HG02885 (cell line): ENCODE results near the gene RANBP17.

Source experiments
- ATAC-seq: cut with Tn5 transposase; IDR thresholded peaks from one replicate; pipeline ENCODE4 v1.9.1; 2021; ENCODE audit warnings: mild to moderate bottlenecking; ENCODE audit not compliant: unreplicated experiment, poor library complexity

The RANBP17 gene

GRCh38 chr5:171067540-171068130 is 205.8 kb downstream of the RANBP17 start:
- no peak for ATAC-seq

DNA sequence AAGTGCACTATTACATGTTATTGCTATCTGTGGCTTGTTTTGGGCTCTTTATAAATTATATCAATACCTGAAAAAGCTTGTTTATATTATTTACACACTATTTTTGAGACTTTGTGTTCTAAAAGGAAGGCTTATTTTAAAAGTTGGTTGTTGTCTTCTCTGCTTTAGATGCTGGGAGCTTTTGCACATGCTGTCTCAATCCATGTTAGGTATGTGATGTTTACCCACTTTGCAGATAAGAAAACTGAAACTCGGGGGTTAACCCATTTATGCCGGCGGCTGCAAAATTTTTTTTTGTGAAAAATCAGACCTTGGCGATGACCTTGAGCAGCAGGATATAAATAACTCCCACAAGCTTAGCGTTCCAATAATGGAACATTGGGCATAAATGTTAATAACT is 212.9 kb downstream of the RANBP17 start:
- no peak for ATAC-seq

- no peak for ATAC-seq
Observed at GRCh38 chr5:171080186-171080938, 218.5 kb downstream of the RANBP17 start.

DNA sequence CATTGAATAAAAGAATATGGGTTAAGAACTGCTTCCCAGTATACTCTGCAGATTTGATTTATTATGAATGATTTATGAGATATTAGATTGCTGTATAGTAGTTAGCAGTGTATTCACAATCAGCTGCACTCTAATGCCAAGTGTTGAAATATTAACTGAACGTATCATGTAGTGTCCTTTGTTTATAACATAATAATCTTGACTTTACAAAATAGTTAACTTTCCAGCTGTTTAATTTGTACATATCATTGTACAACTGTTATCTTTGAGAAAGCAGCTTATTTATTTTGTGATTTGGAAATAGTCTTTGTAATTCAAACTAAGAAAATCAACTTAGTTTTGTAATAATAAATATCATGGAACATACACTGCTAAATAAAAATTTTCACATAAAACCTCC is 219.5 kb downstream of the RANBP17 start:
- ATAC-seq: no peak

GRCh38 chr5:171092194-171092593 is 230.4 kb downstream of the RANBP17 start:
- no peak for ATAC-seq

GRCh38 chr5:171093598-171093997 is 231.8 kb downstream of the RANBP17 start:
- ATAC-seq: no peak

GRCh38 chr5:171094356-171094755 is 232.5 kb downstream of the RANBP17 start:
- no peak for ATAC-seq

- ATAC-seq: no peak
Observed at GRCh38 chr5:171102877-171103610, 241.2 kb downstream of the RANBP17 start.

- no peak for ATAC-seq
Observed at GRCh38 chr5:171107669-171108068, 245.9 kb downstream of the RANBP17 start.

DNA sequence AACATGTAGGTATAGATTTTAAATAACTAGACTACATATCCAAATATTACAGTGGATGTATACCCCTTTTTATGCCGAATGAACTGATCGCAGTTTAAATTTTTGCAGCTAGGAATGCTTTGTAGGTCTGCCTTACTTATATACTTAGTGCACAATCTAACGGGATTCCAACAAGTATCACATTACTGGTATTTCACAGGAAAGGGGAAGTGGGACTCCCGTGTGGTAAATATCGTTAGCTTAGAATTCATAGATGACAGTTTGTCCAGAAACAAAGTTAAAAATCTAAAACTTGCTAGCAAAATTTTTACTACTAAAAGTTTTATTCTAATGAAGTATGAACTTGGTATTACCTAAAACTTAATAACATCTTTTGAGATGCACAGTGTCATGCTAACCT is 253.7 kb downstream of the RANBP17 start:
- no peak for ATAC-seq

DNA sequence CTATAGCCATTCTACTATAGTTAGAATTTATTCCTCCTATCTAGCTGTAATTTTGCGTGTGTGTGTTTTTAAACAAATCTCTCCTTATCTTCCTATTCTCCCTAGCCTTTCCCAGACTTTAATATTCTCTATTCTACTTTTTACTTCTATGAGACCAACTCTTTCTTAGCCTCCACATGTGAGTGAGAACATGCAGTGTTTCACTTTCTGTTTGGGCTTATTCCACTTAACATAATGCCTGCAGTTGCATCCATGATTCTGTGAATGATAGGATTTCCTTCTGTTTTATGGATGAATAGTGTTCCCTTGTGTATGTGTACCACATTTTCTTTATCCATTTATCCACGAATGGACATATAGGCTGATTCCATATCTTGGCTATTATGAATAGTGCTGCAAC is 254.9 kb downstream of the RANBP17 start:
- ATAC-seq: no peak

GRCh38 chr5:171120986-171121622 is 259.3 kb downstream of the RANBP17 start:
- no peak for ATAC-seq

DNA sequence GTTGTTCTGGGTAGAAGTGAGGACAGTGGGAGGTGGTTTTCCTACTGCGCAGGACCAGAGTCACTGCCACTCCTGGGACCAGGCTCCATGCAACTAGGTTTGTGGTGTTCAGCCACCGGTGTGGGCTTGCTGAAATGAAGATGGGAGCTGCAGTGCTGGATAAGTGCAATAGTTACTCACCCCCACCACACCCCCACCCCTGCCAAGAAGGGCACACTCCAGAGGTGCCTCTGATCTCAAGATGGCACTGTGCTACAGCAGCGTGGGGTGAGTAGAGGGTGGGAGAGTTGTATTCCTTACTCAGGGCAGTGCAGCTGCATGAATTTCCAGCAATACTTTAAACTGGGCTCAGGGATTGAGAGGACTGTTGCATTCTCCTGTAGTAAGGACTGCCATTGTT is 259.8 kb downstream of the RANBP17 start:
- ATAC-seq: no peak

- ATAC-seq: no peak
Observed at GRCh38 chr5:171122372-171122771, 260.6 kb downstream of the RANBP17 start.

DNA sequence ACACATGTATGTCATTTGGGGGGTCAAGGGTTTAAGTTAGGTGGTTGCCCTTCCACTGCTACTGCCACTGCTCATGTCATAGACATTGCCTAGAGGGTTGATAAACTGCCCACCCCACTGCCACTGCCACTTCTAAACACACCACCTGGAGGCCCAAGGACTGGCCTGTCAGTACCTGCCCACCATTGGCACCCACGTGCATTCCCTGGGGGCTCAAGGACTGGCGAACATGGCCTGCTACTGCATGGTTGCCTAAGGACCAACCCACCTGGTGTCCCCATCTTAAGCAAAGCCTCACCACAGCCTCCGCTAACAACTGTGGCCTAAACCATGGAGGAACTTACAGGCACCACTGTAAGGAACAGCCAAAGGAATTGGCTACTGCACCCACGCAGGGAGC is 261.6 kb downstream of the RANBP17 start:
- no peak for ATAC-seq

DNA sequence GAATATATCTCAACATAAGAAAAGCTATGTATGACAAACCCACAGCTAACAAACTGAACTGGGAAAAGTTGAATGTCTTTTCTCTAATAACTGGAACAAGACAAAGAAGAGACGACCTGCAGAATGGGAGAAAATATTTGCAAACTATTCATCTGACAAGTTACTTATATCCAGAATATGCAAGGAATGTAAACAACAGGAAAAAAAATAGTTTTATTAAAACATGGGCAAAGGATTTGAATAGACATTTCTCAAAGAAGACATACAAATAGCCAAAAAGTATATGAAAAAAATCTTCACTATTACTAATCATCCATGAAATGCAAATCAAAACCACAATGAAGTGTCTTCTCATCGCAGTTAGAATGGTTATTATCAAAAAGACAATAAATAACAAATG is 265.5 kb downstream of the RANBP17 start:
- ATAC-seq: no peak

DNA sequence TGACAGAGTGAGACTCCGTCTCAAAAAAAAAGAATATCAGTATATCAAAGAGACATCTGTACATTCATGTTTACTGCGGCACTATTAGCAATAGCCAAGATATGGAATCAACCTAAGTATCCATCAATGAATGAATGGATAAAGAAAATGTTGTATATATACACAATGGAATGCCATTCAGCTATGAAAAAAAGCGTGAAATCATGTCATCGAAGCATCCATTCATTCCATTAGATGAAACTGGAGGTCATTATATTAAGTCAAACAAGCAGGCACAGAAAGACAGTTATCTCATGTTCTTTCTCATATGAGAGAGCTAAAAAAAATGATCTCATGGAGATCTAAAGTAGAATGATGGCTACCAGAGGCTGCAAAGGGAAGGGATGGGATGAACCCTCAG is 266.3 kb downstream of the RANBP17 start:
- ATAC-seq: no peak

DNA sequence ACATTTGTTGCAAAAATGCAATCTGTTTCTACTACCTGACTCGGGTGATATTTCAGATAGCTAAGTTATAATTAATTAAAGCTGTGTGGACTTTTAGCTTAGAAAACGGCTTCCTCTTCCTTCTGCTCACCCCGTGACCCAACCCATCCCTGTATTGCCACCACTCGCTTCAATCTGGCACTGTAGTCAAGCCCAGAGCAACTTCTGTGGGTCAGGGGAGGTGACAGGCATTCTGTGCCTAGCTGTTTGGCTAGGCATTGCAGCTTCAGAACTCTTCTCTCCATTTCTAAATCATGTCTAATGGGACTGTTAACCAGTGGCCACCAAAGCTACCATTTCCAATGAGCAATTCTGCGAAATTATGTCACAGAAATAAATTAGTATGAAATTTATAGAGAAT is 267.5 kb downstream of the RANBP17 start:
- ATAC-seq: no peak

- no peak for ATAC-seq
Observed at GRCh38 chr5:171131497-171131896, 269.7 kb downstream of the RANBP17 start.

- no peak for ATAC-seq
Observed at GRCh38 chr5:171137768-171138525, 276.1 kb downstream of the RANBP17 start.
